AG20443 (cell line): ENCODE measurements around the gene TNXB.
"Not testable (repeated sequence)": the region's sequence is repeated elsewhere in the genome, so short reads cannot be mapped to it uniquely, and the experiment has no call there.

ENCODE experiments used
- DNase-seq: peaks from one replicate; pipeline ENCODE4 v3.0.0; 2012; ENCODE audit warnings: low spot score, mixed read lengths

TNXB gene

GRCh38 chr6:31996385-31996784 lies 112.8 kb downstream of the TNXB start:
- DNase-seq: not testable (repeated sequence)

- DNase-seq: not testable (repeated sequence)
Measured at GRCh38 chr6:31994421-31994820, 114.7 kb downstream of the TNXB start.
